ENCODE data around the gene SFTA2. TPM values are rescaled to one million over a fixed set of nuclear protein-coding genes. Genes with fewer than 3 reads are reported as not detected.

Gene SFTA2
- total RNA-seq, 4 donors from 2014 or later, result not detected

DNA sequence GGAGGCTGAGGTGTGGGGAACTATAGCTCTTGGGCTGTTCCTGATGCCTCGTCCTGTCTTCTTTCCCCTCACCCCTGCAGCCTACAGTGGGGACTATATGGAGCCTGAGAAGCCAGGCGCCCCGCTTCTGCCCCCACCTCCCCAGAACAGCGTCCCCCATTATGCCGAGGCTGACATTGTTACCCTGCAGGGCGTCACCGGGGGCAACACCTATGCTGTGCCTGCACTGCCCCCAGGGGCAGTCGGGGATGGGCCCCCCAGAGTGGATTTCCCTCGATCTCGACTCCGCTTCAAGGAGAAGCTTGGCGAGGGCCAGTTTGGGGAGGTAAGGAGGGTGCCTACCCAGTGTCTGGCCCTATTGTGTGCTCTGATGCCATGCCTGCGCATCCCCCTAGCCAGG lies 35.4 kb downstream of the SFTA2 start:
- no peak for DNase-seq (ENCODE audit: low spot score in 2 of 2)
- H3K27me3 ChIP-seq, result no peaks in the 10 kb centered on the region
- 81% methylated on average over 9 of the region's 13 CpGs for WGBS
- H3K4me3 ChIP-seq, result no peak overlapping the region
- peaks cover 84% of the 10 kb centered on the region for H3K36me3 ChIP-seq
- H3K27ac ChIP-seq, result no peak overlapping the region
- no peaks in the 10 kb centered on the region for H3K4me1 ChIP-seq
- TF ChIP-seq, protein P1, sequence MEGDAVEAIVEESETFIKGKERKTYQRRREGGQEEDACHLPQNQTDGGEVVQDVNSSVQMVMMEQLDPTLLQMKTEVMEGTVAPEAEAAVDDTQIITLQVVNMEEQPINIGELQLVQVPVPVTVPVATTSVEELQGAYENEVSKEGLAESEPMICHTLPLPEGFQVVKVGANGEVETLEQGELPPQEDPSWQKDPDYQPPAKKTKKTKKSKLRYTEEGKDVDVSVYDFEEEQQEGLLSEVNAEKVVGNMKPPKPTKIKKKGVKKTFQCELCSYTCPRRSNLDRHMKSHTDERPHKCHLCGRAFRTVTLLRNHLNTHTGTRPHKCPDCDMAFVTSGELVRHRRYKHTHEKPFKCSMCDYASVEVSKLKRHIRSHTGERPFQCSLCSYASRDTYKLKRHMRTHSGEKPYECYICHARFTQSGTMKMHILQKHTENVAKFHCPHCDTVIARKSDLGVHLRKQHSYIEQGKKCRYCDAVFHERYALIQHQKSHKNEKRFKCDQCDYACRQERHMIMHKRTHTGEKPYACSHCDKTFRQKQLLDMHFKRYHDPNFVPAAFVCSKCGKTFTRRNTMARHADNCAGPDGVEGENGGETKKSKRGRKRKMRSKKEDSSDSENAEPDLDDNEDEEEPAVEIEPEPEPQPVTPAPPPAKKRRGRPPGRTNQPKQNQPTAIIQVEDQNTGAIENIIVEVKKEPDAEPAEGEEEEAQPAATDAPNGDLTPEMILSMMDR (IDR thresholded peaks at IDR 0.05), result no peak
- TF ChIP-seq EP300 (IDR thresholded peaks at IDR 0.05) (no peak), POLR2A (IDR thresholded peaks at IDR 0.05) (no peak), POLR2AphosphoS5 (IDR thresholded peaks at IDR 0.05) (no peak)
- no peaks in the 10 kb centered on the region for H3K9me3 ChIP-seq

DNA sequence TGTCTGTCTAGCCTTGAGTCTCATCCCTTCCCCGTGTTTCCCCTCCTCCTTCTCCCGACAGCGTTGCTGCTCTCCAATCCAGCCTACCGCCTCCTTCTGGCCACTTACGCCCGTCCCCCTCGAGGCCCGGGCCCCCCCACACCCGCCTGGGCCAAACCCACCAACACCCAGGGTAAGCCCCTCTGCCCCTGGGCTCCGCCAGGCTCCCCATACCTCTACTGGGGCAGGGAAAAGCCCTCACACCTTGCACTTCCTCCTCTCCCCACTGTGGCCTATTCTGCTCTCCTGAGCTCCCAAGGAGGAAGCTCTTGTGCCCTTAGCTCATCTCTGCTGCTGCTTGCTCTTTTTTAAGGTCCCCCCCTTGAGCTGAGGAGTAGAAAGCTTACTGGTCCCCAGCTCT lies 36.6 kb downstream of the SFTA2 start:
- H3K36me3 ChIP-seq, result peaks cover 93% of the 10 kb centered on the region

DNA sequence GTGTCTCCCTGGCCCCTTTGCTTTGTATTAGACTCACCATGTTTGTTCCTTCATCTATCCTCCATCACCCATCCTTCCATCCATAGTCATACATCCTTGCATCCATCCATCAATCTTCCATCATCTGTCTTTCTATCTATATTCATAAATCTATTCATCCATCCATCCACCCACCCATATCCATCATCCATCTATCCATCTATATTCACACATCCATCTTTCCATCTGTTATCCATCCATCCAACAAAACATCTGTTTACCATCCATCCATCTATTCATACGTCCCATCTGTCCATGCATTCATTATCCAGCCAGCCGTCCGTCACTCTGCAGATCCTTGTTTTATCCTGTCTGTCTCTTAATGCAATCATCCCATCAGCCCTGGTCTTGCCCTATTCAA lies 37.0 kb downstream of the SFTA2 start:
- Histone ChIP-seq H3K27ac (no peak overlapping the region), H3K36me3 (peaks cover 97% of the 10 kb centered on the region), H3K4me1 (peaks cover 13% of the 10 kb centered on the region), H3K27me3 (no peaks in the 10 kb centered on the region), H3K9me3 (no peaks in the 10 kb centered on the region), H3K4me3 (no peak overlapping the region)
- 92% methylated on average over 3 of the region's 3 CpGs for WGBS
- DNase-seq (ENCODE audit: low spot score in 2 of 2), result no peak
- TF ChIP-seq POLR2AphosphoS5 (IDR thresholded peaks at IDR 0.05), result no peak
- TF ChIP-seq, protein P1 (IDR thresholded peaks at IDR 0.05), result no peak
- TF ChIP-seq POLR2A (IDR thresholded peaks at IDR 0.05), result no peak
- TF ChIP-seq EP300 (IDR thresholded peaks at IDR 0.05), result no peak

More for the DNA sequence above, 36.6 kb downstream of the SFTA2 start:
- H3K4me1 ChIP-seq, result peaks cover 9% of the 10 kb centered on the region
- no peaks in the 10 kb centered on the region for H3K27me3 ChIP-seq
- no peak overlapping the region for H3K4me3 ChIP-seq
- no peaks in the 10 kb centered on the region for H3K9me3 ChIP-seq
- 75% methylated on average over 10 of the region's 10 CpGs for WGBS
- DNase-seq (ENCODE audit: low spot score in 2 of 2), result no peak
- TF ChIP-seq, protein P1 (IDR thresholded peaks at IDR 0.05), result no peak
- TF ChIP-seq EP300 (IDR thresholded peaks at IDR 0.05) (no peak), POLR2A (IDR thresholded peaks at IDR 0.05) (no peak), POLR2AphosphoS5 (IDR thresholded peaks at IDR 0.05) (no peak)
- H3K27ac ChIP-seq, result no peak overlapping the region

DNA sequence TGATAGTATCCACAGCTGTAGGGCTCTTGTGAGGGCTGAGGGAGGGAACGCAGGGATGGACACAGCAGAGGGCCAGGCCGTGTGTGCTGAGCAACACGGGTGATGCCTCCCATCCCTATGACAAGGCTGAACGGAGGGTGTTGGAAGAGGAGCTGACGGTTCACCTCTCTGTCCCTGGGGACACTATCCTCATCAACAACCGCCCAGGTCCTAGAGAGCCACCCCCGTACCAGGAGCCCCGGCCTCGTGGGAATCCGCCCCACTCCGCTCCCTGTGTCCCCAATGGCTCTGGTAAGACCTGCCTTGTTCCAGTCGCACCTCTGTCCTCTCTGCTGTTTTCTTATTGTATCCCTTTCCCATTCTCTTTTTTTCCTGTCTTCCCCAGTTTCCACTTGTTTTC lies 37.6 kb downstream of the SFTA2 start:
- 83% methylated on average over 12 of the region's 12 CpGs for WGBS
- peaks cover 97% of the 10 kb centered on the region for H3K36me3 ChIP-seq
- H3K4me3 ChIP-seq, result no peak overlapping the region

DNA sequence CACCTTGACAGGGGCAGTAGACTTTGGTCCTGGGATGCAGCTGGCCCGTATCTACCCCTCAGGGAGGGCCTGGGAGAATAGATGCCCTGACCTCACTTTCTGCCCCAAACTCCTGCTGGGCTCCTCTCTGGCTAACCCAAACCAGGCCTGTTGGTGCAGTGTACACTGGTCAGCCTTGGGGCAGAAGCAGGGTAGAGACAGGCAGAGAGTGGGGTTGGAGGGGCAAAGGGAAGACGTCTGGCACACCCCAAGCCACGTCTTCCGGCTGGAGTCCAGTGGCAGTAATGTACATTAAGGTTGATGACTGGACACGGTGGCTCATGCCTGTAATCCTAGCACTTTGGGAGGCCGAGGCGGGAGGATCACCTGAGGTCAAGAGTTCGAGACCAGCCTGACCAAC lies 38.3 kb downstream of the SFTA2 start:
- 91% methylated on average over 8 of the region's 8 CpGs for whole genome bisulfite sequencing
- no peaks in the 10 kb centered on the region for H3K9me3 ChIP-seq
- no peak for DNase-seq (ENCODE audit: low spot score in 2 of 2)
- TF ChIP-seq POLR2AphosphoS5 (IDR thresholded peaks at IDR 0.05) (no peak), EP300 (IDR thresholded peaks at IDR 0.05) (no peak), POLR2A (IDR thresholded peaks at IDR 0.05) (no peak)
- TF ChIP-seq, protein P1 (IDR thresholded peaks at IDR 0.05), result no peak
- H3K4me3 ChIP-seq, result no peak overlapping the region
- peaks cover 26% of the 10 kb centered on the region for H3K4me1 ChIP-seq
- H3K27me3 ChIP-seq, result no peaks in the 10 kb centered on the region
- H3K36me3 ChIP-seq, result peaks cover 97% of the 10 kb centered on the region
- no peak overlapping the region for H3K27ac ChIP-seq

More for the DNA sequence above, 37.6 kb downstream of the SFTA2 start:
- H3K27ac ChIP-seq, result no peak overlapping the region
- TF ChIP-seq POLR2AphosphoS5 (IDR thresholded peaks at IDR 0.05) (no peak), POLR2A (IDR thresholded peaks at IDR 0.05) (no peak), EP300 (IDR thresholded peaks at IDR 0.05) (no peak)
- TF ChIP-seq, protein P1 (IDR thresholded peaks at IDR 0.05), result no peak
- no peaks in the 10 kb centered on the region for H3K9me3 ChIP-seq
- no peak for DNase-seq (ENCODE audit: low spot score in 2 of 2)
- H3K4me1 ChIP-seq, result peaks cover 19% of the 10 kb centered on the region
- H3K27me3 ChIP-seq, result no peaks in the 10 kb centered on the region
